ENCODE data around the gene TMEM131L.
"Not testable (repeated sequence)": the region's sequence is repeated elsewhere in the genome, so short reads cannot be mapped to it uniquely, and the experiment has no call there.

Gene TMEM131L

GRCh38 chr4:153593161-153593560 lies 127.0 kb downstream of the TMEM131L start:
- ChIA-PET CTCF (no interaction called here), POLR2A (ENCODE audit: low non-redundant PET) (no interaction called here)
- DNase-seq (ENCODE audit: low spot score): no peak
- no peak for TF ChIP-seq CTCF (conservative IDR thresholded peaks at IDR 0.05; ENCODE audit: low read depth)
- no peak overlapping the region for H3K27ac ChIP-seq

GRCh38 chr4:153594210-153594609 lies 128.1 kb downstream of the TMEM131L start:
- ChIA-PET CTCF (no interaction called here), POLR2A (ENCODE audit: low non-redundant PET) (no interaction called here)
- no peak overlapping the region for H3K27ac ChIP-seq
- DNase-seq (ENCODE audit: low spot score): no peak
- no peak for TF ChIP-seq CTCF (conservative IDR thresholded peaks at IDR 0.05; ENCODE audit: low read depth)

GRCh38 chr4:153595894-153596601 lies 129.9 kb downstream of the TMEM131L start:
- TF ChIP-seq CTCF (conservative IDR thresholded peaks at IDR 0.05; ENCODE audit: low read depth): no peak
- peak; percentile 46 for DNase-seq (ENCODE audit: low spot score)
- no peak overlapping the region for H3K27ac ChIP-seq
- ChIA-PET POLR2A (ENCODE audit: low non-redundant PET) (no interaction called here), CTCF (interaction anchor here (0.6 to 0.7 kb wide), 4 partner anchors 20 to 337 kb away, joined by 3 to 4 read pairs (median 4); no protein-coding TSS in a partner anchor)

- ChIA-PET CTCF (no interaction called here), POLR2A (ENCODE audit: low non-redundant PET) (no interaction called here)
- no peak for DNase-seq (ENCODE audit: low spot score)
Measured at GRCh38 chr4:153602758-153603157, 136.6 kb downstream of the TMEM131L start.

GRCh38 chr4:153603258-153603657 lies 137.1 kb downstream of the TMEM131L start:
- DNase-seq (ENCODE audit: low spot score): no peak
- CTCF ChIA-PET: interaction anchor here (0.6 kb wide), 1 partner anchor 1842 kb away, joined by 3 read pairs; no protein-coding TSS in a partner anchor
- POLR2A ChIA-PET (ENCODE audit: low non-redundant PET): no interaction called here
- no peak for TF ChIP-seq CTCF (conservative IDR thresholded peaks at IDR 0.05; ENCODE audit: low read depth)
- no peak overlapping the region for H3K27ac ChIP-seq

More at GRCh38 chr4:153602758-153603157, 136.6 kb downstream of the TMEM131L start:
- TF ChIP-seq CTCF (conservative IDR thresholded peaks at IDR 0.05; ENCODE audit: low read depth): no peak
- H3K27ac ChIP-seq: no peak overlapping the region

- CTCF ChIA-PET: interaction anchor here (0.6 kb wide), 1 partner anchor 1842 kb away, joined by 3 read pairs; no protein-coding TSS in a partner anchor
- no peak for TF ChIP-seq CTCF (conservative IDR thresholded peaks at IDR 0.05; ENCODE audit: low read depth)
- DNase-seq (ENCODE audit: low spot score): no peak
- POLR2A ChIA-PET (ENCODE audit: low non-redundant PET): no interaction called here
- H3K27ac ChIP-seq: no peak overlapping the region
Measured at GRCh38 chr4:153603835-153604234, 137.7 kb downstream of the TMEM131L start.

- CTCF ChIA-PET; DNase-seq (ENCODE audit: low spot score); H3K27ac ChIP-seq; POLR2A ChIA-PET (ENCODE audit: low non-redundant PET): not testable (repeated sequence)
Measured at GRCh38 chr4:153609070-153609469, 142.9 kb downstream of the TMEM131L start.

Data from RWPE1 (cell line).